T47D (cell line): ENCODE results near the gene DOCK1.
A peak's percentile ranks its signal among the peaks of the same experiment; 100 is the strongest.

ENCODE experiments used
- DNase-seq, 2 experiments: peaks; one replicate each; pipeline versions ENCODE4 v3.0.0 to v3.0.0-alpha.2; 2011 to 2012; ENCODE audit warnings: low read depth in 1 of 2, low spot score in 1 of 2
- JUND ChIP-seq: IDR thresholded peaks from 2 replicates; pipeline ENCODE4 v1.6.1; 2012; ENCODE audit warnings: low read depth
- in situ Hi-C: cut with HindIII; loops from 2 replicates; pipeline ENCODE4 v1.10.0; 2016; ENCODE audit warnings: low sequenced_read_pairs, low pct_unique_long_range_greater_than_20kb

The DOCK1 gene

GRCh38 chr10:126979311-126979710, 74.1 kb downstream of the DOCK1 start:
- in situ Hi-C loops, result no loop called here
- TF ChIP-seq JUND, result no peak
- peak in 1 of 2 experiments; percentile 46 for DNase-seq

GRCh38 chr10:126993208-126993607, 88.0 kb downstream of the DOCK1 start:
- DNase-seq, result no peak
- TF ChIP-seq JUND, result no peak
- in situ Hi-C loops, result no loop called here

- TF ChIP-seq JUND, result no peak
- DNase-seq, result no peak
- in situ Hi-C loops, result no loop called here
Observed at GRCh38 chr10:126997801-126998590, 92.8 kb downstream of the DOCK1 start.

GRCh38 chr10:127000598-127000997, 95.4 kb downstream of the DOCK1 start:
- no peak for TF ChIP-seq JUND
- in situ Hi-C loops, result no loop called here
- DNase-seq, result no peak

- no peak for DNase-seq
- in situ Hi-C loops, result no loop called here
- no peak for TF ChIP-seq JUND
Observed at GRCh38 chr10:127003032-127003685, 97.9 kb downstream of the DOCK1 start.

GRCh38 chr10:127006453-127006852, 101.2 kb downstream of the DOCK1 start:
- DNase-seq, result no peak
- TF ChIP-seq JUND, result no peak
- in situ Hi-C loops, result no loop called here

- in situ Hi-C loops, result no loop called here
- no peak for TF ChIP-seq JUND
- DNase-seq, result no peak
Observed at GRCh38 chr10:127009366-127009765, 104.1 kb downstream of the DOCK1 start.

- DNase-seq, result no peak
- in situ Hi-C loops, result no loop called here
- no peak for TF ChIP-seq JUND
Observed at GRCh38 chr10:127011174-127011573, 105.9 kb downstream of the DOCK1 start.

GRCh38 chr10:127012071-127012768, 107.0 kb downstream of the DOCK1 start:
- no peak for DNase-seq
- TF ChIP-seq JUND, result no peak
- in situ Hi-C loops, result no loop called here

- in situ Hi-C loops, result no loop called here
- peak; percentile 67 to 87 for DNase-seq
- no peak for TF ChIP-seq JUND
Observed at GRCh38 chr10:127012769-127013152, 107.5 kb downstream of the DOCK1 start.

GRCh38 chr10:127013211-127013656, 108.0 kb downstream of the DOCK1 start:
- in situ Hi-C loops, result no loop called here
- no peak for TF ChIP-seq JUND
- DNase-seq, result no peak

- no peak for DNase-seq
- no peak for TF ChIP-seq JUND
- in situ Hi-C loops, result no loop called here
Observed at GRCh38 chr10:127013691-127014473, 108.7 kb downstream of the DOCK1 start.

GRCh38 chr10:127014671-127015070, 109.4 kb downstream of the DOCK1 start:
- in situ Hi-C loops, result no loop called here
- no peak for TF ChIP-seq JUND

More at GRCh38 chr10:127014671-127015070, 109.4 kb downstream of the DOCK1 start:
- DNase-seq, result no peak
